MM.1S (cell line): Measurements from ENCODE around the gene FBXO47.

Experiments
- DNase-seq: peaks from one replicate; pipeline ENCODE4 v3.0.0-alpha.2; 2015
- H2AFZ ChIP-seq: fragments of 300-600 bp; sonication (generic); 2 replicates; pipeline ENCODE4 v1.6.0; 2016; ENCODE audit warnings: antibody characterized with exemption, low read length
- H3F3A ChIP-seq: fragments of 300-600 bp; sonication (generic); 2 replicates; pipeline ENCODE4 v1.6.1; 2016; ENCODE audit warnings: mild to moderate bottlenecking, antibody characterized with exemption, low read length, moderate library complexity, mixed read lengths; ENCODE audit not compliant: insufficient read depth
- H3K27ac ChIP-seq: fragments of 300-600 bp; sonication (generic); 2 replicates; pipeline ENCODE4 v1.5.1; 2016; ENCODE audit warnings: mild to moderate bottlenecking, low read length
- H3K27me3 ChIP-seq: fragments of 300-600 bp; sonication (generic); replicated peaks from 2 replicates; pipeline ENCODE4 v1.6.0; 2016; ENCODE audit warnings: low read length; ENCODE audit not compliant: insufficient read depth
- H3K36me3 ChIP-seq: fragments of 300-600 bp; sonication (generic); replicated peaks from 2 replicates; pipeline ENCODE4 v1.6.1; 2016; ENCODE audit warnings: mild to moderate bottlenecking, low read length, mixed read lengths; ENCODE audit not compliant: insufficient read depth
- H3K4me1 ChIP-seq: fragments of 300-600 bp; sonication (generic); 2 replicates; pipeline ENCODE4 v1.6.1; 2016; ENCODE audit warnings: low read length, mixed read lengths
- H3K4me2 ChIP-seq: fragments of 300-600 bp; sonication (generic); 2 replicates; pipeline ENCODE4 v1.6.0; 2016; ENCODE audit warnings: low read depth, low read length
- H3K4me3 ChIP-seq: fragments of 300-600 bp; sonication (generic); 2 replicates; pipeline ENCODE4 v1.5.1; 2016; ENCODE audit warnings: low read length, mixed read lengths
- H3K79me2 ChIP-seq: fragments of 300-600 bp; sonication (generic); 2 replicates; pipeline ENCODE4 v1.6.1; 2016; ENCODE audit warnings: mixed run types, low read length, mixed read lengths
- H3K9ac ChIP-seq: fragments of 300-600 bp; sonication (generic); 2 replicates; pipeline ENCODE4 v1.6.1; 2016; ENCODE audit warnings: low read length, mixed read lengths
- H3K9me2 ChIP-seq: fragments of 300-600 bp; sonication (generic); replicated peaks from 2 replicates; pipeline ENCODE4 v1.6.1; 2016; ENCODE audit warnings: mild to moderate bottlenecking, low read length, mixed read lengths; ENCODE audit not compliant: insufficient read depth
- H3K9me3 ChIP-seq: fragments of 300-600 bp; sonication (generic); replicated peaks from 2 replicates; pipeline ENCODE4 v1.6.1; 2016; ENCODE audit warnings: mild to moderate bottlenecking, low read length, mixed read lengths; ENCODE audit not compliant: insufficient read depth
- H4K20me1 ChIP-seq: fragments of 300-600 bp; sonication (generic); 2 replicates; pipeline ENCODE4 v1.6.1; 2016; ENCODE audit warnings: mild to moderate bottlenecking, low read length, moderate library complexity, mixed read lengths; ENCODE audit not compliant: insufficient read depth
- EZH2 ChIP-seq: fragments of 300-600 bp; sonication (generic); optimal IDR thresholded peaks from 2 replicates; pipeline ENCODE3; 2017; ENCODE audit warnings: low read depth, mild to moderate bottlenecking, antibody characterized with exemption, low read length, mixed read lengths
- EZH2phosphoT487 ChIP-seq: fragments of 300-600 bp; sonication (generic); IDR thresholded peaks from 2 replicates; pipeline ENCODE4 v1.6.1; 2018; ENCODE audit warnings: antibody characterized with exemption, low read length
- TF ChIP-seq, protein P1 (sequence below): fragments of 300-600 bp; sonication (generic); IDR thresholded peaks from 2 replicates; pipeline ENCODE4 v1.5.1; 2016; ENCODE audit warnings: antibody characterized with exemption, low read length, mixed read lengths

Gene FBXO47

DNA sequence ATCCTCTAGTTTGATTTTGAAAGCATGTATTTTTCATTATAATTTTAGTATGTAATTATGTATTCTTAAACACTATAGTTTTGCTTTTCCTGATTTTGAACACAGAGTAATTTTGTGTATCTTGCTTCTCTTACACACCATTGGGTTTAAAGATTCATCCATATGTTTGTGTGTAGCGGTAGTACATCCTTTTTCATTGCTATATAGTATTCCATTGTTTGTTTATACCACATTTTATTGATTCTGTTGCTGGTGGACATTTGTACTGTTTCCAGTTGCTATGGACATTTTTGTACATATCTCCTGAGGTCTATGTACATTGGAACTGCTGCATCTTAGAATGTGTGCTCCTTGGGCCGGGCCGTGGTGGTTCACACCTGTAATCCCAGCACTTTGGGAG, 62.3 kb downstream of the FBXO47 start:
- no peaks in the 10 kb centered on the region for H3K9me3 ChIP-seq
- no peak for DNase-seq
- H3K9ac ChIP-seq: no peak overlapping the region
- no peaks in the 10 kb centered on the region for H4K20me1 ChIP-seq
- no peaks in the 10 kb centered on the region for H3K4me1 ChIP-seq
- H3K9me2 ChIP-seq: no peaks in the 10 kb centered on the region
- no peaks in the 10 kb centered on the region for H3K36me3 ChIP-seq
- H3K27ac ChIP-seq: no peak overlapping the region
- no peaks in the 10 kb centered on the region for H3K27me3 ChIP-seq
- H3K4me2 ChIP-seq: no peak overlapping the region
- H2AFZ ChIP-seq: no peak overlapping the region
- TF ChIP-seq EZH2phosphoT487 (no peak), EZH2 (no peak)
- TF ChIP-seq, protein P1, sequence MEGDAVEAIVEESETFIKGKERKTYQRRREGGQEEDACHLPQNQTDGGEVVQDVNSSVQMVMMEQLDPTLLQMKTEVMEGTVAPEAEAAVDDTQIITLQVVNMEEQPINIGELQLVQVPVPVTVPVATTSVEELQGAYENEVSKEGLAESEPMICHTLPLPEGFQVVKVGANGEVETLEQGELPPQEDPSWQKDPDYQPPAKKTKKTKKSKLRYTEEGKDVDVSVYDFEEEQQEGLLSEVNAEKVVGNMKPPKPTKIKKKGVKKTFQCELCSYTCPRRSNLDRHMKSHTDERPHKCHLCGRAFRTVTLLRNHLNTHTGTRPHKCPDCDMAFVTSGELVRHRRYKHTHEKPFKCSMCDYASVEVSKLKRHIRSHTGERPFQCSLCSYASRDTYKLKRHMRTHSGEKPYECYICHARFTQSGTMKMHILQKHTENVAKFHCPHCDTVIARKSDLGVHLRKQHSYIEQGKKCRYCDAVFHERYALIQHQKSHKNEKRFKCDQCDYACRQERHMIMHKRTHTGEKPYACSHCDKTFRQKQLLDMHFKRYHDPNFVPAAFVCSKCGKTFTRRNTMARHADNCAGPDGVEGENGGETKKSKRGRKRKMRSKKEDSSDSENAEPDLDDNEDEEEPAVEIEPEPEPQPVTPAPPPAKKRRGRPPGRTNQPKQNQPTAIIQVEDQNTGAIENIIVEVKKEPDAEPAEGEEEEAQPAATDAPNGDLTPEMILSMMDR: no peak
- no peaks in the 10 kb centered on the region for H3F3A ChIP-seq
- no peak overlapping the region for H3K4me3 ChIP-seq
- peaks cover 72% of the 10 kb centered on the region for H3K79me2 ChIP-seq

DNA sequence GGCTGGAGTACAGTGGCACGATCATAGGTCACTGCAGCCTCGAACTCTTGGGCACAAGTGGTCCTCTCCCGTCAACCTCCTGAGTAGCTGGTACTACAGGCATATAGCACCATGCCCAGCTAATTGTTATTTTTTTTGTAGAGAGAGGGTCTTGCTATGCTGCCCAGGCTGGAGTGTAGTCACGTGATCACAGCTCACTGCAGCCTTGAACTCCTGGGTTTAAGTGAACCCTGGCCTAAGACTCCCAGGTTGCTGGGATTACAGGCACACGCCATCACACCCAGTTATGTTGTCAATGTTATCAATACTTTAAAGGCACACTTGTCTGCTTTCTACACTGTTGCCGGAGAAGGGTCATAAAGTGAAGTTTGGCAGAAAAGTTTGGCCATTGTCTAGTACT, 63.8 kb downstream of the FBXO47 start:
- no peak overlapping the region for H3K4me3 ChIP-seq
- peaks cover 3% of the 10 kb centered on the region; the same call in 1 of the 2 replicates for H3F3A ChIP-seq
- H3K9ac ChIP-seq: no peak overlapping the region
- no peak for DNase-seq
- no peak overlapping the region for H2AFZ ChIP-seq
- no peak overlapping the region for H3K27ac ChIP-seq
- H3K9me3 ChIP-seq: no peaks in the 10 kb centered on the region
- H3K79me2 ChIP-seq: peaks cover 78% of the 10 kb centered on the region
- H3K4me1 ChIP-seq: peaks cover 12% of the 10 kb centered on the region
- no peaks in the 10 kb centered on the region for H4K20me1 ChIP-seq
- H3K9me2 ChIP-seq: no peaks in the 10 kb centered on the region
- H3K36me3 ChIP-seq: no peaks in the 10 kb centered on the region
- H3K27me3 ChIP-seq: no peaks in the 10 kb centered on the region
- no peak overlapping the region for H3K4me2 ChIP-seq
- TF ChIP-seq EZH2 (no peak), EZH2phosphoT487 (no peak)
- TF ChIP-seq, protein P1: no peak

- Histone ChIP-seq H4K20me1 (no peaks in the 10 kb centered on the region), H3K4me3 (no peak overlapping the region), H3K36me3 (no peaks in the 10 kb centered on the region), H3K79me2 (peaks cover 72% of the 10 kb centered on the region), H3K4me2 (no peak overlapping the region), H3K9ac (no peak overlapping the region), H3K27me3 (no peaks in the 10 kb centered on the region), H3K4me1 (peaks cover 33% of the 10 kb centered on the region), H2AFZ (no peak overlapping the region), H3K27ac (no peak overlapping the region), H3K9me3 (no peaks in the 10 kb centered on the region), H3F3A (peaks cover 15% of the 10 kb centered on the region), H3K9me2 (no peaks in the 10 kb centered on the region)
- TF ChIP-seq EZH2phosphoT487 (no peak), EZH2 (no peak)
- TF ChIP-seq, protein P1: no peak
- no peak for DNase-seq
Observed at GRCh38 chr17:38900978-38901656, 66.1 kb downstream of the FBXO47 start.
